H1 (cell line): ENCODE results near the gene OR2L5. TPM values are rescaled to one million over a fixed set of nuclear protein-coding genes. Genes with fewer than 3 reads are reported as not detected.

Source experiments
- CTCF ChIA-PET: fragments of 300-600 bp; sonication (Branson Sonifier 250); formaldehyde crosslinking; loops from one replicate; lab custom pipeline; 2021; ENCODE audit not compliant: partially characterized antibody; lab: Charles Lee
- POLR2A ChIA-PET: fragments of 300-600 bp; sonication (Branson Sonifier 250); formaldehyde crosslinking; loops from one replicate; lab custom pipeline; 2021; ENCODE audit warnings: inconsistent platforms; ENCODE audit not compliant: partially characterized antibody; lab: Charles Lee
- DNase-seq, 2 experiments: peaks; one replicate each; pipeline versions ENCODE4 v3.0.0 to v3.0.0-alpha.2; 2010 to 2022; ENCODE audit warnings: low spot score in 2 of 2, low read depth in 1 of 2, mixed read lengths in 1 of 2
- FAIRE-seq: peaks from 2 replicates; lab custom pipeline; 2011; peaks lifted over from hg19 to GRCh38; lab: Jason Lieb, UNC
- H2AFZ ChIP-seq: 2 replicates; pipeline ENCODE4 v1.8.1; 2012; ENCODE audit warnings: low read length, inconsistent platforms
- H2AK5ac ChIP-seq: 2 replicates; pipeline ENCODE4 v1.6.1; 2013; ENCODE audit warnings: low read depth, low read length
- H2BK120ac ChIP-seq: replicated peaks from 2 replicates; pipeline ENCODE3; 2013; ENCODE audit warnings: low read depth, low read length, inconsistent platforms
- H2BK12ac ChIP-seq: 2 replicates; pipeline ENCODE4 v1.6.1; 2013; ENCODE audit warnings: low read depth, low read length
- H2BK15ac ChIP-seq: 2 replicates; pipeline ENCODE4 v1.6.1; 2013; ENCODE audit warnings: low read length
- H2BK20ac ChIP-seq: 2 replicates; pipeline ENCODE4 v1.6.1; 2013; ENCODE audit warnings: low read length
- H2BK5ac ChIP-seq: 2 replicates; pipeline ENCODE4 v1.6.1; 2013; ENCODE audit warnings: low read depth, low read length
- H3K14ac ChIP-seq: 2 replicates; pipeline ENCODE4 v1.6.1; 2013; ENCODE audit warnings: inconsistent platforms; ENCODE audit not compliant: insufficient read length
- H3K18ac ChIP-seq: 2 replicates; pipeline ENCODE4 v1.6.1; 2013; ENCODE audit warnings: low read length; ENCODE audit errors: extremely low read depth
- H3K23ac ChIP-seq: 2 replicates; pipeline ENCODE4 v1.6.1; 2013; ENCODE audit warnings: inconsistent platforms; ENCODE audit not compliant: insufficient read length
- H3K23me2 ChIP-seq: 2 replicates; pipeline ENCODE4 v1.6.1; 2013; ENCODE audit warnings: low read depth, low read length
- H3K27ac ChIP-seq: 2 replicates; pipeline ENCODE4 v1.6.1; 2011; ENCODE audit warnings: low read depth, low read length, inconsistent platforms
- H3K27me3 ChIP-seq, 4 experiments: replicated peaks in 1 of 4; 1 replicate in 1 of 4; 2 replicates in 3 of 4; pipeline versions ENCODE4 v1.6.1 to v1.8.1; 2011 to 2013; ENCODE audit warnings: low read length in 3 of 4, mild to moderate bottlenecking in 3 of 4, inconsistent platforms in 2 of 4, mixed read lengths in 2 of 4, moderate library complexity in 1 of 4; ENCODE audit not compliant: control insufficient read depth in 3 of 4, insufficient read depth in 3 of 4; ENCODE audit errors: extremely low read depth in 1 of 4
- H3K36me3 ChIP-seq, 4 experiments: 2 replicates each; pipeline versions ENCODE4 v1.6.1 to v1.8.1; 2011 to 2013; ENCODE audit warnings: mild to moderate bottlenecking in 4 of 4, low read length in 3 of 4, moderate library complexity in 2 of 4, control low read depth in 1 of 4, inconsistent platforms in 1 of 4; ENCODE audit not compliant: insufficient read depth in 4 of 4, control insufficient read depth in 2 of 4
- H3K4ac ChIP-seq: replicated peaks from 2 replicates; pipeline ENCODE3; 2013; ENCODE audit warnings: low read length, low read depth, mixed read lengths, inconsistent platforms; ENCODE audit not compliant: insufficient read length
- H3K4me1 ChIP-seq, 4 experiments: replicated peaks in 1 of 4; 1 replicate in 1 of 4; 2 replicates in 3 of 4; pipeline versions ENCODE4 v1.6.1 to v1.8.1; 2011 to 2013; ENCODE audit warnings: low read length in 3 of 4, inconsistent platforms in 2 of 4, mixed read lengths in 1 of 4; ENCODE audit not compliant: insufficient read depth in 4 of 4, control insufficient read depth in 3 of 4
- H3K4me2 ChIP-seq, 2 experiments: 2 replicates each; pipeline versions ENCODE4 v1.6.1 to v1.8.1; 2011 to 2013; ENCODE audit warnings: low read depth in 2 of 2, low read length in 2 of 2, control low read depth in 1 of 2, inconsistent platforms in 1 of 2, mild to moderate bottlenecking in 1 of 2; ENCODE audit not compliant: insufficient read depth in 1 of 2
- H3K4me3 ChIP-seq, 4 experiments: fragments of 200-600, 300-600 bp in 1 of 4; sonication (generic), shearing (Covaris generic), sonication (Bioruptor Twin) in 1 of 4; 2 replicates each; pipeline versions ENCODE4 v1.5.1 to v1.8.1; 2011 to 2016; ENCODE audit warnings: low read length in 4 of 4, low read depth in 3 of 4, control low read depth in 2 of 4, inconsistent platforms in 2 of 4, mild to moderate bottlenecking in 2 of 4, mixed read lengths in 1 of 4, moderate library complexity in 1 of 4; ENCODE audit not compliant: insufficient read depth in 2 of 4; ENCODE audit errors: extremely low read depth in 1 of 4
- H3K56ac ChIP-seq: replicated peaks from 2 replicates; pipeline ENCODE3; 2013; ENCODE audit warnings: low read depth, mild to moderate bottlenecking, mixed read lengths, low read length, inconsistent platforms; ENCODE audit not compliant: insufficient read length
- H3K79me1 ChIP-seq: 2 replicates; pipeline ENCODE4 v1.6.1; 2013; ENCODE audit warnings: low read depth, low read length, control low read depth
- H3K79me2 ChIP-seq, 2 experiments: 2 replicates each; pipeline versions ENCODE4 v1.6.1 to v1.8.1; 2012 to 2013; ENCODE audit warnings: low read length in 2 of 2, mild to moderate bottlenecking in 2 of 2, inconsistent platforms in 1 of 2; ENCODE audit not compliant: insufficient read depth in 2 of 2, control insufficient read depth in 1 of 2
- H3K9ac ChIP-seq, 4 experiments: replicated peaks in 1 of 4; 1 replicate in 1 of 4; 2 replicates in 3 of 4; pipeline versions ENCODE4 v1.6.1 to v1.8.1; 2011 to 2013; ENCODE audit warnings: low read depth in 3 of 4, low read length in 3 of 4, control low read depth in 2 of 4, mild to moderate bottlenecking in 2 of 4, moderate library complexity in 2 of 4, inconsistent platforms in 1 of 4; ENCODE audit errors: extremely low read depth in 1 of 4
- H3K9me3 ChIP-seq, 2 experiments: 2 replicates each; pipeline versions ENCODE4 v1.6.1 to v1.8.1; 2012 to 2013; ENCODE audit warnings: mild to moderate bottlenecking in 2 of 2, moderate library complexity in 2 of 2, control low read depth in 1 of 2, inconsistent platforms in 1 of 2, low read depth in 1 of 2, low read length in 1 of 2, mixed read lengths in 1 of 2; ENCODE audit not compliant: insufficient read depth in 2 of 2
- H4K20me1 ChIP-seq, 2 experiments: replicated peaks in 1 of 2; 2 replicates each; pipeline versions ENCODE3 to v1.8.1; 2011 to 2013; ENCODE audit warnings: inconsistent platforms in 2 of 2, low read length in 2 of 2, mild to moderate bottlenecking in 1 of 2; ENCODE audit not compliant: insufficient read depth in 2 of 2, control insufficient read depth in 1 of 2
- H4K5ac ChIP-seq: 2 replicates; pipeline ENCODE4 v1.6.1; 2013; ENCODE audit warnings: low read length, low read depth, mixed read lengths, inconsistent platforms; ENCODE audit not compliant: insufficient read length
- H4K8ac ChIP-seq: 2 replicates; pipeline ENCODE4 v1.8.0; 2013; ENCODE audit warnings: mild to moderate bottlenecking, moderate library complexity, low read length, inconsistent platforms; ENCODE audit not compliant: insufficient read depth; ENCODE audit errors: extremely low read depth
- H4K91ac ChIP-seq: replicated peaks from 2 replicates; pipeline ENCODE3; 2013; ENCODE audit warnings: low read length, mixed read lengths, inconsistent platforms; ENCODE audit not compliant: insufficient read length
- BACH1 ChIP-seq: IDR thresholded peaks from 2 replicates; pipeline ENCODE4 v1.6.1; 2012; ENCODE audit warnings: low read length, improper control_type of control experiment
- CEBPB ChIP-seq: IDR thresholded peaks from 2 replicates; pipeline ENCODE4 v1.6.1; 2012; ENCODE audit warnings: low read depth, low read length
- CREB1 ChIP-seq: IDR thresholded peaks from 2 replicates; pipeline ENCODE4 v1.6.1; 2012; ENCODE audit warnings: inconsistent platforms
- EGR1 ChIP-seq: IDR thresholded peaks from 2 replicates; pipeline ENCODE4 v1.6.1; 2011; ENCODE audit warnings: low read depth, low read length, borderline replicate concordance
- GTF2F1 ChIP-seq: IDR thresholded peaks from 2 replicates; pipeline ENCODE4 v1.6.1; 2012; ENCODE audit warnings: low read depth, low read length, improper control_type of control experiment, borderline replicate concordance
- HDAC6 ChIP-seq: IDR thresholded peaks from one replicate; pipeline ENCODE4 v1.7.1; 2012; ENCODE audit warnings: low read depth, mild to moderate bottlenecking, inconsistent platforms, low read length, moderate library complexity
- JUN ChIP-seq: IDR thresholded peaks from 2 replicates; pipeline ENCODE4 v1.6.1; 2011; ENCODE audit warnings: low read depth, mild to moderate bottlenecking, improper control_type of control experiment, low read length
- POLR2A ChIP-seq, 2 experiments: IDR thresholded peaks; 1 replicate in 1 of 2; 2 replicates in 1 of 2; pipeline ENCODE4 v1.6.1; 2011; ENCODE audit warnings: low read depth in 2 of 2, low read length in 2 of 2, mild to moderate bottlenecking in 2 of 2; ENCODE audit errors: control extremely low read depth in 1 of 2
- POU5F1 ChIP-seq: IDR thresholded peaks from 2 replicates; pipeline ENCODE4 v1.6.1; 2011; ENCODE audit warnings: low read depth, mild to moderate bottlenecking, low read length, moderate library complexity
- RAD21 ChIP-seq, 2 experiments: IDR thresholded peaks in 1 of 2; conservative IDR thresholded peaks in 1 of 2; 2 replicates each; pipeline ENCODE4 v1.6.1; 2011; ENCODE audit warnings: low read depth in 2 of 2, low read length in 2 of 2, improper control_type of control experiment in 1 of 2, inconsistent platforms in 1 of 2, mild to moderate bottlenecking in 1 of 2, moderate library complexity in 1 of 2
- SIRT6 ChIP-seq: IDR thresholded peaks from one replicate; pipeline ENCODE4 v1.7.1; 2012; ENCODE audit warnings: low read length, inconsistent platforms
- TEAD4 ChIP-seq: IDR thresholded peaks from 2 replicates; pipeline ENCODE4 v1.6.1; 2012; ENCODE audit warnings: low read depth, low read length, inconsistent platforms, mixed read lengths
- WGBS, 2 experiments: shearing (Covaris generic) in 1 of 2; methylation state at CpG; one replicate each; pipeline versions ENCODE4 v1.1.6 to v1.1.7; 2013 to 2015; ENCODE audit warnings: low lambda C conversion rate in 2 of 2, mixed read lengths in 2 of 2, inconsistent platforms in 1 of 2, low coverage in 1 of 2, missing lambda C conversion rate in 1 of 2; ENCODE audit not compliant: insufficient replicate concordance in 2 of 2, insufficient coverage in 1 of 2, insufficient read length in 1 of 2; ENCODE audit errors: extremely low coverage in 1 of 2, missing lambda C conversion rate in 1 of 2; 5-methylcytosine and 5-hydroxymethylcytosine counted together
- polyA plus RNA-seq, 7 experiments: library from polyadenylated mRNA; depleted of rRNA in 3 of 7; stranded (reverse) in 5 of 7; unstranded in 2 of 7; fragments of >200 nt in 5 of 7; fragments of 200-250 nt in 2 of 7; gene quantifications; 1 replicate in 5 of 7; 2 replicates in 1 of 7; 4 replicates in 1 of 7; pipeline versions ENCODE4 v1.2.1 to v1.2.3, GENCODE V29; 2011 to 2013; ENCODE audit warnings: missing spikeins in 2 of 7, mixed read lengths in 2 of 7
- total RNA-seq: library from RNA; stranded (reverse); fragmentation: NEBNext Ultra II Directional; extraction: Animal tissue kit (Norgen Biotek cat#: 25700); gene quantifications from 2 replicates; pipeline ENCODE4 v1.2.1, GENCODE V29; 2021

OR2L5 gene
- total and polyA plus RNA-seq, 2 of the 8 experiments (the other 6 are each of a cell fraction or from before 2014, with no cell fraction given), result not detected

GRCh38 chr1:248055261-248055660 is 41.8 kb downstream of the OR2L5 start:
- Histone ChIP-seq H3K36me3 (no peaks in the 10 kb centered on the region), H3K4me2 (no peak overlapping the region), H3K9me3 (peaks cover 37 to 43% of the 10 kb centered on the region in 2 experiments), H3K18ac (no peak overlapping the region), H2BK12ac (no peak overlapping the region), H3K79me2 (no peaks in the 10 kb centered on the region), H2BK5ac (no peak overlapping the region), H3K27ac (no peak overlapping the region), H3K4ac (no peak overlapping the region), H4K5ac (no peak overlapping the region), H4K8ac (no peak overlapping the region), H3K23ac (no peak overlapping the region), H2AK5ac (no peak overlapping the region), H4K91ac (no peak overlapping the region), H3K79me1 (no peaks in the 10 kb centered on the region), H3K23me2 (no peaks in the 10 kb centered on the region), H2BK15ac (no peak overlapping the region), H2AFZ (no peak overlapping the region), H3K4me1 (no peaks in the 10 kb centered on the region), H2BK120ac (no peak overlapping the region), H3K27me3 (no peaks in the 10 kb centered on the region), H2BK20ac (no peak overlapping the region), H3K14ac (no peak overlapping the region), H3K9ac (no peak overlapping the region), H4K20me1 (no peaks in the 10 kb centered on the region), H3K4me3 (no peak overlapping the region), H3K56ac (no peak overlapping the region)
- whole genome bisulfite sequencing, 2 experiments, result 63% methylated on average over 2 of the region's 2 CpGs; no CpG with 5 or more reads in 1 of the 2 experiments
- DNase-seq, result no peak
- FAIRE-seq, result no peak
- ChIA-PET POLR2A (no interaction called here), CTCF (no interaction called here)
- TF ChIP-seq CEBPB, result no peak
- no peak for TF ChIP-seq BACH1
- TF ChIP-seq SIRT6, result no peak
- TF ChIP-seq HDAC6, result no peak
- no peak for TF ChIP-seq EGR1
- TF ChIP-seq POLR2A (IDR thresholded peaks at IDR 0.05; ENCODE audit: control extremely low read depth in 1 of 2, low read depth in 2 of 2, low read length in 2 of 2), result no peak
- no peak for TF ChIP-seq RAD21 (IDR thresholded peaks at IDR 0.05 in 1 of 2, conservative IDR thresholded peaks at IDR 0.05 in 1 of 2; ENCODE audit: low read depth in 2 of 2, low read length in 2 of 2)
- no peak for TF ChIP-seq GTF2F1
- TF ChIP-seq POU5F1, result no peak
- TF ChIP-seq CREB1, result no peak
- TF ChIP-seq TEAD4, result no peak
- no peak for TF ChIP-seq JUN
